ENCODE measurements around the gene TRIM51. TPM values are rescaled to one million over a fixed set of nuclear protein-coding genes. Genes with fewer than 3 reads are reported as not detected.

The TRIM51 gene
- total and polyA plus RNA-seq, 2 of the 8 experiments (the other 6 are each of a cell fraction or from before 2014, with no cell fraction given): not detected

DNA sequence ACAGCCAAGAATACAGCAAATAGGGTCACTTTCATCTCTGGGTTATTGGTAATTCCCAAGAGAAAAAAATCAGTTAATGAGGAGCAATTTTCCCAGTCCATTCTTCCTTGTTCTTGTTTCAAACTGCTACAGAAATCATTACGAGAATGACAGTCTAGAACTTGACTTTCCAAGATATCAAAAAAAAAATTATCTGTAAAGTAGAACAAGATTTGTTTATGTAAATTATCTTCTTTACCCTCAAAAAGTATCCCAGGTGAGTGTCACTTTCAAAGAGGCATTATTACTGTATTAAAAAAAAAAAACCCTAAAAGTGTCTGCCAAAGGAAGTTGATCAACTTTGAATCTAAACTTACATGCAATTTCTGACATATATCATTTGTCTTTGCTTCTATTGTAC is 31.4 kb downstream of the TRIM51 start, which contains the start of gene OR5W2 (continued):
- TF ChIP-seq TCF12 (IDR thresholded peaks at IDR 0.05; ENCODE audit: low read depth, low read length) (no peak), BACH1 (IDR thresholded peaks at IDR 0.05; ENCODE audit: low read length) (no peak)
